SK-N-SH treated with all-trans-retinoic acid at 6 μM for 48 hours (cell line): ENCODE measurements around the gene SLITRK3.
A peak's percentile ranks its signal among the peaks of the same experiment; 100 is the strongest.

Experiments used
- ATAC-seq: fragments of 200-7000 bp; cut with Tn5 transposase; 3 replicates; pipeline ENCODE4 v1.9.1; 2020; ENCODE audit warnings: mild to moderate bottlenecking, moderate library complexity
- ARNTL ChIP-seq: fragments of 450-650 bp; formaldehyde crosslinking; IDR thresholded peaks from 2 replicates; pipeline ENCODE4 v1.5.0; 2020; ENCODE audit warnings: low read depth, mild to moderate bottlenecking, moderate library complexity, borderline replicate concordance
- BACH2 ChIP-seq: fragments of 250-450 bp; sonication (Bioruptor Pico); IDR thresholded peaks from 2 replicates; pipeline ENCODE4 v1.9.0; 2021; ENCODE audit warnings: mild to moderate bottlenecking, borderline replicate concordance
- CSDC2 ChIP-seq: fragments of 250-450 bp; sonication (Bioruptor Pico); IDR thresholded peaks from 2 replicates; pipeline ENCODE4 v1.5.0; 2020; ENCODE audit warnings: mild to moderate bottlenecking, moderate library complexity
- CSRNP3 ChIP-seq: fragments of 250-450 bp; sonication (Bioruptor Pico); IDR thresholded peaks from 2 replicates; pipeline ENCODE4 v1.5.1; 2021; ENCODE audit warnings: mild to moderate bottlenecking, moderate library complexity
- ESRRG ChIP-seq: fragments of 250-450 bp; sonication (Bioruptor Pico); IDR thresholded peaks from 2 replicates; pipeline ENCODE4 v1.6.1; 2021; ENCODE audit warnings: mild to moderate bottlenecking
- GLIS3 ChIP-seq: fragments of 250-450 bp; sonication (Bioruptor Pico); IDR thresholded peaks from 2 replicates; pipeline ENCODE4 v1.5.0; 2020; ENCODE audit warnings: mild to moderate bottlenecking, moderate library complexity
- OSR1 ChIP-seq: fragments of 250-450 bp; sonication (Bioruptor Pico); IDR thresholded peaks from 2 replicates; pipeline ENCODE4 v1.8.0; 2022; ENCODE audit warnings: moderate library complexity, mild to moderate bottlenecking, inconsistent platforms
- PATZ1 ChIP-seq: fragments of 250-450 bp; sonication (Bioruptor Pico); IDR thresholded peaks from 2 replicates; pipeline ENCODE4 v1.8.0; 2020; ENCODE audit warnings: mild to moderate bottlenecking, moderate library complexity, borderline replicate concordance
- POU6F1 ChIP-seq: fragments of 250-450 bp; sonication (Bioruptor Pico); IDR thresholded peaks from 2 replicates; pipeline ENCODE4 v1.8.0; 2021; ENCODE audit warnings: low read depth, mild to moderate bottlenecking, moderate library complexity, borderline replicate concordance
- PPARA ChIP-seq: fragments of 250-450 bp; sonication (Bioruptor Pico); IDR thresholded peaks from 2 replicates; pipeline ENCODE4 v1.5.0; 2020; ENCODE audit warnings: mild to moderate bottlenecking, borderline replicate concordance
- RARB ChIP-seq: fragments of 250-450 bp; sonication (Bioruptor Pico); IDR thresholded peaks from 2 replicates; pipeline ENCODE4 v1.8.0; 2021; ENCODE audit warnings: mild to moderate bottlenecking, moderate library complexity
- SNAI2 ChIP-seq: fragments of 250-450 bp; sonication (Bioruptor Pico); IDR thresholded peaks from 2 replicates; pipeline ENCODE4 v1.5.0; 2020; ENCODE audit warnings: mild to moderate bottlenecking, moderate library complexity
- TCF4 ChIP-seq: fragments of 250-450 bp; sonication (Bioruptor Pico); IDR thresholded peaks from 2 replicates; pipeline ENCODE4 v1.8.0; 2021; ENCODE audit warnings: mild to moderate bottlenecking, moderate library complexity, borderline replicate concordance
- TOX ChIP-seq: fragments of 250-450 bp; sonication (Bioruptor Pico); IDR thresholded peaks from 2 replicates; pipeline ENCODE4 v1.8.0; 2021; ENCODE audit warnings: mild to moderate bottlenecking, moderate library complexity, borderline replicate concordance
- TSHZ2 ChIP-seq: fragments of 250-450 bp; sonication (Bioruptor Pico); IDR thresholded peaks from 2 replicates; pipeline ENCODE4 v1.5.0; 2020; ENCODE audit warnings: mild to moderate bottlenecking, moderate library complexity
- ZC3H10 ChIP-seq: fragments of 250-450 bp; sonication (Bioruptor Pico); IDR thresholded peaks from 2 replicates; pipeline ENCODE4 v1.5.1; 2021; ENCODE audit warnings: mild to moderate bottlenecking, moderate library complexity
- ZFP3 ChIP-seq: fragments of 250-450 bp; sonication (Bioruptor Pico); IDR thresholded peaks from 2 replicates; pipeline ENCODE4 v1.5.0; 2020; ENCODE audit warnings: mild to moderate bottlenecking, moderate library complexity
- ZFP30 ChIP-seq: fragments of 450-650 bp; formaldehyde crosslinking; IDR thresholded peaks from 2 replicates; pipeline ENCODE4 v1.5.0; 2022; ENCODE audit warnings: mild to moderate bottlenecking, moderate library complexity
- ZNF565 ChIP-seq: fragments of 450-650 bp; formaldehyde crosslinking; conservative IDR thresholded peaks from 2 replicates; pipeline ENCODE4 v1.5.0; 2020; ENCODE audit warnings: low read depth, mild to moderate bottlenecking, moderate library complexity
- ZNF70 ChIP-seq: fragments of 450-650 bp; formaldehyde crosslinking; IDR thresholded peaks from 2 replicates; pipeline ENCODE4 v1.5.0; 2020; ENCODE audit warnings: mild to moderate bottlenecking, moderate library complexity
- ZNF8 ChIP-seq: fragments of 450-650 bp; formaldehyde crosslinking; IDR thresholded peaks from 2 replicates; pipeline ENCODE4 v1.5.0; 2020; ENCODE audit warnings: mild to moderate bottlenecking, moderate library complexity

The SLITRK3 gene

GRCh38 chr3:165195640-165196576 is at the start of gene SLITRK3:
SLITRK3 (minus strand) TSS chr3:165196384; CDS start chr3:165190830, 5,554 bp downstream.
- TF ChIP-seq CSDC2 (CRISPR knock-in tag): no peak
- no peak for TF ChIP-seq ZFP30 (CRISPR knock-in tag)
- no peak for TF ChIP-seq ESRRG (CRISPR knock-in tag)
- TF ChIP-seq ZNF565 (CRISPR knock-in tag): no peak
- no peak for TF ChIP-seq ZNF8
- TF ChIP-seq TSHZ2 (CRISPR knock-in tag): no peak
- no peak for TF ChIP-seq TOX
- no peak for TF ChIP-seq PATZ1
- TF ChIP-seq RARB: no peak
- no peak for TF ChIP-seq GLIS3 (CRISPR knock-in tag)
- no peak for TF ChIP-seq ARNTL (CRISPR knock-in tag)
- TF ChIP-seq, all 23 proteins: peak for 0
- peak; percentile 37 for ATAC-seq

- TF ChIP-seq ZNF565 (CRISPR knock-in tag): no peak
- TF ChIP-seq TCF4 (CRISPR knock-in tag): no peak
- no peak for TF ChIP-seq BACH2 (CRISPR knock-in tag)
- TF ChIP-seq PPARA: no peak
- TF ChIP-seq ARNTL (CRISPR knock-in tag): no peak
- no peak for TF ChIP-seq ZNF8
- TF ChIP-seq ZC3H10: no peak
- TF ChIP-seq RARB: no peak
- no peak for TF ChIP-seq POU6F1 (CRISPR knock-in tag)
- no peak for TF ChIP-seq GLIS3 (CRISPR knock-in tag)
- no peak for TF ChIP-seq TOX
- TF ChIP-seq ESRRG (CRISPR knock-in tag): no peak
- no peak for TF ChIP-seq OSR1 (CRISPR knock-in tag)
- no peak for TF ChIP-seq ZFP30 (CRISPR knock-in tag)
- ATAC-seq: no peak
Observed at GRCh38 chr3:165243597-165243996, 47.4 kb upstream of the SLITRK3 start.

DNA sequence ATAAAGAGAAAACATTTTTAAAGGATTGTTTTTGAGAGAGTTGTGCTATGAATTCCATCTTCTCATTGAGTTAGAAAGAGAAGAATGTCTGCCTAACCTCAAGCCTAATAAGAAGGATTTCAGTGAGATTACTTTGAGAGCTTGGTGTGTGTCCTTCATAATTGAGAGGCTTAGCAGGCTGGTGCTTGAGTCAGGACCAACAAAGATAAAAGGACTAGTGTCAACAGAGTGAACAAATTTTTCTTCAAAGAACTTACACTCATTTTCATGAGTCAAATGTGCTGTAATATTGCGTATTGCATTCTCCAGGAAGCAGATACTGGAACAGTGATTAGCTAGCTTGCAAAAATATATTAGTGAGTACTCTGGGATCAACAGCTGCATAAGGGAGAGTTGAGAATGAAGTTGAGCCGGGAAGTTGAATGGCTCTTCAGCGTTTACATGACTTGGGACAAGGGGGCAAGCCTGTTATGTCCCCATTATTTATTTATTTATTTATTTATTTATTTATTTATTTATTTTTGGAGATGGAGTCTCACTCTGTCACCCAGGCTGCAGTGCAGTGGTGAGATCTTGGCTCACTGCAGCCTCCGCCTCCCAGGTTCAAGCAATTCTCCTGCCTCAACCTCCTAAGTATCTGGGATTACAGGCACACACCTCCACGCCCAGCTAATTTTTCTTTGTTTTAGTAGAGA is 37.5 kb upstream of the SLITRK3 start:
- ATAC-seq: no peak
- TF ChIP-seq ZNF565 (CRISPR knock-in tag) (no peak), ZNF70 (CRISPR knock-in tag) (no peak), ESRRG (CRISPR knock-in tag) (no peak), ZNF8 (no peak), ARNTL (CRISPR knock-in tag) (no peak), ZFP30 (CRISPR knock-in tag) (no peak), PPARA (no peak), ZC3H10 (no peak)

DNA sequence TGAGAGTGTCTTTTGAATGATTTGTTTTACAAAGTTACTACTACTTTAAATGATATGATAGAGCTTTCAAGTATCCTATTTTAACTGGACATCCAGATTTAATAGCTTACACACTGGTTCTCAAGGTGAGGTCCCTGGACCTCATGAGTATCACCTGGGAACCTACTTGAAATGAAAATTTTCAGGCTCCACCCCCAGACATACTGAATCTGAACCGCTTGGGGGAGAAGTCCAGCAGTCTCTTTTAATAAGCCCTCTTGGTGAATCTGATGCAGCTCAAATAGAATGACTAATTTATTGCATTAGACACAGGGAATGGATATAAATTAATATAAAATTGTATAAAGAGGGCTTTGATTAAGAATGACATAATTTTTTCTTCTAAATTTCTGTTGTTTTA is 29.4 kb upstream of the SLITRK3 start:
- ATAC-seq: no peak
- no peak for TF ChIP-seq PPARA
- no peak for TF ChIP-seq SNAI2
- TF ChIP-seq ARNTL (CRISPR knock-in tag): no peak
- no peak for TF ChIP-seq POU6F1 (CRISPR knock-in tag)
- no peak for TF ChIP-seq GLIS3 (CRISPR knock-in tag)
- no peak for TF ChIP-seq ZNF565 (CRISPR knock-in tag)
- no peak for TF ChIP-seq ZFP30 (CRISPR knock-in tag)
- no peak for TF ChIP-seq ZC3H10
- TF ChIP-seq ZNF70 (CRISPR knock-in tag): no peak
- TF ChIP-seq CSRNP3 (CRISPR knock-in tag): no peak
- TF ChIP-seq PATZ1: no peak
- no peak for TF ChIP-seq ESRRG (CRISPR knock-in tag)
- TF ChIP-seq ZFP3: no peak
- no peak for TF ChIP-seq TCF4 (CRISPR knock-in tag)
